Spleen (tissue), 7 donors: ENCODE measurements around the gene TMEM130.

Experiments used
- POLR2A ChIP-seq, 3 donors: fragments of 450-650 bp; IDR thresholded peaks; one replicate each; pipeline ENCODE4 v1.5.1; 2017; ENCODE audit warnings: antibody characterized with exemption in 3 of 3, mild to moderate bottlenecking in 1 of 3
- POLR2AphosphoS5 ChIP-seq, 3 donors: sonication (generic); formaldehyde crosslinking; IDR thresholded peaks; one replicate each; pipeline ENCODE4 v1.5.1; 2017; ENCODE audit warnings: antibody characterized with exemption in 3 of 3
- TF ChIP-seq, protein P1 (sequence below), 11 experiments: fragments of 200-600 bp in 7 of 11; fragments of 450-650 bp in 4 of 11; sonication (generic) in 4 of 11; IDR thresholded peaks in 8 of 11; conservative IDR thresholded peaks in 3 of 11; 1 replicate in 7 of 11; 2 replicates in 4 of 11; pipeline versions ENCODE4 v1.4.0 to v1.8.0; 2016 to 2021; ENCODE audit warnings: antibody characterized with exemption in 11 of 11, inconsistent platforms in 4 of 11, mild to moderate bottlenecking in 1 of 11
- donor health status: DM: no; HTN: no; CAD: no; lungs with moderate emphysema.
- donor health status: DM: no; HTN: no; CAD: no.
- donor health status: DM: no; HTN: no; CAD: no.

DNA sequence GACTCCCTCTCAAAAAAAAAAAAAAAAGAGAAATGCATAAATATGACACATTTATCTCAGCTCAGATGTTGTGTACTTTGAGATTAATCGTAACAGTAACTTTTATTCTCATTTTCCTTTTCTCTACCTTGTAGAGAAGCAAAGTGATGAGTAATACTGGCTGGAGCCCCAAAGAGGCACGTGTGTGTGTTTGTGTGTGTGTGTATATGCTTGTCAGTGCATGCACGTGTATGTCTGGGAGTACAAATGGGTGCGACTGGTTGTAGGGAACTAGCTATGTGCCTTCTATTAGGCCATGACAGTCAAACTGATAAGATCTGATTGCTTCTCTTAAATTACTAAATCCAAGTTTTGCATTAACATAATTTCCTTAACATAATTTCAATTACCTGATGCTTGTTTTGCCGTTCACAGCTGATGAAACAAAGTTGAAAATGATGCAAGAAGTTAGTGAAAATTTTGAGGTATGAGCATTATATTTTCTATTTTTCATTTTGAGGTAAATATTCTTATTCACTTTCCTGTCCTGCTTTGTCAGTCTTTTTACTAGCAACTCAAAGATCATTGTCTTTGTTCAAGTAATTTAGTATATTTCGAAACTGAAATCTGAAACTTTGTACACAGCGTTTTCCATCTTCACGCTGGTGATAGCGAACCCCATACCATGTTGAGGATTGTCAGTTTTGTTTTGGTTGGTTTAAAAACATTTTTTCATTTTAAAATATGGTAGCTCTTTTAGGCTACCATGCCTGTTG is 11.9 kb upstream of the TMEM130 start:
- TF ChIP-seq, protein P1, sequence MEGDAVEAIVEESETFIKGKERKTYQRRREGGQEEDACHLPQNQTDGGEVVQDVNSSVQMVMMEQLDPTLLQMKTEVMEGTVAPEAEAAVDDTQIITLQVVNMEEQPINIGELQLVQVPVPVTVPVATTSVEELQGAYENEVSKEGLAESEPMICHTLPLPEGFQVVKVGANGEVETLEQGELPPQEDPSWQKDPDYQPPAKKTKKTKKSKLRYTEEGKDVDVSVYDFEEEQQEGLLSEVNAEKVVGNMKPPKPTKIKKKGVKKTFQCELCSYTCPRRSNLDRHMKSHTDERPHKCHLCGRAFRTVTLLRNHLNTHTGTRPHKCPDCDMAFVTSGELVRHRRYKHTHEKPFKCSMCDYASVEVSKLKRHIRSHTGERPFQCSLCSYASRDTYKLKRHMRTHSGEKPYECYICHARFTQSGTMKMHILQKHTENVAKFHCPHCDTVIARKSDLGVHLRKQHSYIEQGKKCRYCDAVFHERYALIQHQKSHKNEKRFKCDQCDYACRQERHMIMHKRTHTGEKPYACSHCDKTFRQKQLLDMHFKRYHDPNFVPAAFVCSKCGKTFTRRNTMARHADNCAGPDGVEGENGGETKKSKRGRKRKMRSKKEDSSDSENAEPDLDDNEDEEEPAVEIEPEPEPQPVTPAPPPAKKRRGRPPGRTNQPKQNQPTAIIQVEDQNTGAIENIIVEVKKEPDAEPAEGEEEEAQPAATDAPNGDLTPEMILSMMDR (IDR thresholded peaks at IDR 0.05 in 8 of 11, conservative IDR thresholded peaks at IDR 0.05 in 3 of 11): no peak
- TF ChIP-seq POLR2A (IDR thresholded peaks at IDR 0.05): no peak
- TF ChIP-seq POLR2AphosphoS5 (IDR thresholded peaks at IDR 0.05): no peak
